ENCODE measurements around the gene H6PD.

Gene H6PD

GRCh38 chr1:9246841-9247785, 12.5 kb downstream of the H6PD start:
- Histone ChIP-seq H3K4me3 (ENCODE audit: low read depth in 1 of 2, low read length in 2 of 2) (no peak overlapping the region), H3K27me3 (ENCODE audit: control insufficient read depth in 1 of 2, insufficient read depth in 2 of 2, low read length in 2 of 2) (no peaks in the 10 kb centered on the region), H3K27ac (ENCODE audit: low read depth, low read length) (no peak overlapping the region), H3K36me3 (ENCODE audit: control insufficient read depth in 1 of 2, insufficient read depth in 2 of 2, low read length in 2 of 2) (peaks cover 3 to 13% of the 10 kb centered on the region in 2 donors), H3K4me1 (ENCODE audit: control insufficient read depth in 1 of 2, insufficient read depth in 2 of 2, low read length in 2 of 2) (peaks cover 58 to 62% of the 10 kb centered on the region in 2 donors), H3K9me3 (ENCODE audit: control insufficient read depth in 1 of 2, low read length in 2 of 2) (no peaks in the 10 kb centered on the region), H3K9ac (ENCODE audit: low read depth in 1 of 2, low read length in 2 of 2) (no peak overlapping the region)

GRCh38 chr1:9247894-9248293, 13.3 kb downstream of the H6PD start:
- Histone ChIP-seq H3K36me3 (ENCODE audit: control insufficient read depth in 1 of 2, insufficient read depth in 2 of 2, low read length in 2 of 2) (peaks cover 3 to 13% of the 10 kb centered on the region in 2 donors), H3K4me1 (ENCODE audit: control insufficient read depth in 1 of 2, insufficient read depth in 2 of 2, low read length in 2 of 2) (peaks cover 54 to 60% of the 10 kb centered on the region in 2 donors), H3K9ac (ENCODE audit: low read depth in 1 of 2, low read length in 2 of 2) (no peak overlapping the region), H3K9me3 (ENCODE audit: control insufficient read depth in 1 of 2, low read length in 2 of 2) (no peaks in the 10 kb centered on the region), H3K27ac (ENCODE audit: low read depth, low read length) (no peak overlapping the region), H3K4me3 (ENCODE audit: low read depth in 1 of 2, low read length in 2 of 2) (no peak overlapping the region), H3K27me3 (ENCODE audit: control insufficient read depth in 1 of 2, insufficient read depth in 2 of 2, low read length in 2 of 2) (no peaks in the 10 kb centered on the region)

GRCh38 chr1:9248341-9249262, 14.0 kb downstream of the H6PD start:
- H3K9me3 ChIP-seq (ENCODE audit: control insufficient read depth in 1 of 2, low read length in 2 of 2): no peaks in the 10 kb centered on the region
- no peak overlapping the region for H3K4me3 ChIP-seq (ENCODE audit: low read depth in 1 of 2, low read length in 2 of 2)
- H3K4me1 ChIP-seq (ENCODE audit: control insufficient read depth in 1 of 2, insufficient read depth in 2 of 2, low read length in 2 of 2): peaks cover 54 to 60% of the 10 kb centered on the region in 2 donors
- H3K27me3 ChIP-seq (ENCODE audit: control insufficient read depth in 1 of 2, insufficient read depth in 2 of 2, low read length in 2 of 2): no peaks in the 10 kb centered on the region
- H3K36me3 ChIP-seq (ENCODE audit: control insufficient read depth in 1 of 2, insufficient read depth in 2 of 2, low read length in 2 of 2): peaks cover 3 to 13% of the 10 kb centered on the region in 2 donors
- no peak overlapping the region for H3K27ac ChIP-seq (ENCODE audit: low read depth, low read length)
- peak overlapping the region; percentile 59 to 68 for H3K9ac ChIP-seq (ENCODE audit: low read depth in 1 of 2, low read length in 2 of 2)

GRCh38 chr1:9249263-9249533, 14.6 kb downstream of the H6PD start:
- H3K27ac ChIP-seq (ENCODE audit: low read depth, low read length): peak overlapping the region; percentile 74
- peaks cover 53 to 57% of the 10 kb centered on the region in 2 donors for H3K4me1 ChIP-seq (ENCODE audit: control insufficient read depth in 1 of 2, insufficient read depth in 2 of 2, low read length in 2 of 2)
- H3K9me3 ChIP-seq (ENCODE audit: control insufficient read depth in 1 of 2, low read length in 2 of 2): no peaks in the 10 kb centered on the region
- H3K27me3 ChIP-seq (ENCODE audit: control insufficient read depth in 1 of 2, insufficient read depth in 2 of 2, low read length in 2 of 2): no peaks in the 10 kb centered on the region
- peaks cover 3 to 13% of the 10 kb centered on the region in 2 donors for H3K36me3 ChIP-seq (ENCODE audit: control insufficient read depth in 1 of 2, insufficient read depth in 2 of 2, low read length in 2 of 2)
- H3K9ac ChIP-seq (ENCODE audit: low read depth in 1 of 2, low read length in 2 of 2): peak overlapping the region; percentile 59 to 68
- H3K4me3 ChIP-seq (ENCODE audit: low read depth in 1 of 2, low read length in 2 of 2): no peak overlapping the region

GRCh38 chr1:9249534-9250410, 15.2 kb downstream of the H6PD start:
- peak overlapping the region; percentile 74 for H3K27ac ChIP-seq (ENCODE audit: low read depth, low read length)
- H3K9ac ChIP-seq (ENCODE audit: low read depth in 1 of 2, low read length in 2 of 2): peak overlapping the region; percentile 59 to 68
- peak overlapping the region; percentile 8 to 27 for H3K4me3 ChIP-seq (ENCODE audit: low read depth in 1 of 2, low read length in 2 of 2)
- peaks cover 48 to 52% of the 10 kb centered on the region in 2 donors for H3K4me1 ChIP-seq (ENCODE audit: control insufficient read depth in 1 of 2, insufficient read depth in 2 of 2, low read length in 2 of 2)
- H3K36me3 ChIP-seq (ENCODE audit: control insufficient read depth in 1 of 2, insufficient read depth in 2 of 2, low read length in 2 of 2): peaks cover 3 to 16% of the 10 kb centered on the region in 2 donors
- no peaks in the 10 kb centered on the region for H3K27me3 ChIP-seq (ENCODE audit: control insufficient read depth in 1 of 2, insufficient read depth in 2 of 2, low read length in 2 of 2)
- H3K9me3 ChIP-seq (ENCODE audit: control insufficient read depth in 1 of 2, low read length in 2 of 2): no peaks in the 10 kb centered on the region

GRCh38 chr1:9250411-9251381, 16.1 kb downstream of the H6PD start:
- Histone ChIP-seq H3K4me1 (ENCODE audit: control insufficient read depth in 1 of 2, insufficient read depth in 2 of 2, low read length in 2 of 2) (peaks cover 40 to 44% of the 10 kb centered on the region in 2 donors), H3K27ac (ENCODE audit: low read depth, low read length) (peak overlapping the region; percentile 74), H3K27me3 (ENCODE audit: control insufficient read depth in 1 of 2, insufficient read depth in 2 of 2, low read length in 2 of 2) (no peaks in the 10 kb centered on the region), H3K9ac (ENCODE audit: low read depth in 1 of 2, low read length in 2 of 2) (peak overlapping the region; percentile 49 to 68), H3K4me3 (ENCODE audit: low read depth in 1 of 2, low read length in 2 of 2) (peak overlapping the region; percentile 38 to 54), H3K36me3 (ENCODE audit: control insufficient read depth in 1 of 2, insufficient read depth in 2 of 2, low read length in 2 of 2) (peaks cover 3 to 17% of the 10 kb centered on the region in 2 donors), H3K9me3 (ENCODE audit: control insufficient read depth in 1 of 2, low read length in 2 of 2) (no peaks in the 10 kb centered on the region)

GRCh38 chr1:9251501-9251900, 16.9 kb downstream of the H6PD start:
- peak overlapping the region; percentile 49 to 68 for H3K9ac ChIP-seq (ENCODE audit: low read depth in 1 of 2, low read length in 2 of 2)
- H3K4me1 ChIP-seq (ENCODE audit: control insufficient read depth in 1 of 2, insufficient read depth in 2 of 2, low read length in 2 of 2): peaks cover 36 to 44% of the 10 kb centered on the region in 2 donors
- no peak overlapping the region for H3K27ac ChIP-seq (ENCODE audit: low read depth, low read length)

GRCh38 chr1:9253004-9253403, 18.4 kb downstream of the H6PD start:
- Histone ChIP-seq H3K4me3 (ENCODE audit: low read depth in 1 of 2, low read length in 2 of 2) (no peak overlapping the region), H3K9me3 (ENCODE audit: control insufficient read depth in 1 of 2, low read length in 2 of 2) (no peaks in the 10 kb centered on the region), H3K36me3 (ENCODE audit: control insufficient read depth in 1 of 2, insufficient read depth in 2 of 2, low read length in 2 of 2) (peaks cover 3 to 15% of the 10 kb centered on the region in 2 donors), H3K27me3 (ENCODE audit: control insufficient read depth in 1 of 2, insufficient read depth in 2 of 2, low read length in 2 of 2) (no peaks in the 10 kb centered on the region), H3K9ac (ENCODE audit: low read depth in 1 of 2, low read length in 2 of 2) (peak overlapping the region in 1 of 2 donors; percentile 35), H3K27ac (ENCODE audit: low read depth, low read length) (no peak overlapping the region), H3K4me1 (ENCODE audit: control insufficient read depth in 1 of 2, insufficient read depth in 2 of 2, low read length in 2 of 2) (peaks cover 36 to 44% of the 10 kb centered on the region in 2 donors)

More at GRCh38 chr1:9251501-9251900, 16.9 kb downstream of the H6PD start:
- Histone ChIP-seq H3K9me3 (ENCODE audit: control insufficient read depth in 1 of 2, low read length in 2 of 2) (no peaks in the 10 kb centered on the region), H3K4me3 (ENCODE audit: low read depth in 1 of 2, low read length in 2 of 2) (peak overlapping the region; percentile 38 to 54), H3K27me3 (ENCODE audit: control insufficient read depth in 1 of 2, insufficient read depth in 2 of 2, low read length in 2 of 2) (no peaks in the 10 kb centered on the region), H3K36me3 (ENCODE audit: control insufficient read depth in 1 of 2, insufficient read depth in 2 of 2, low read length in 2 of 2) (peaks cover 0 to 19% of the 10 kb centered on the region in 2 donors)
